Cerebellar nuclear complex (tissue), 1 donor: ENCODE data around the gene CHRNE.

Source experiments
- DNase-seq, 2 experiments: peaks; one replicate each; lab custom pipeline; 2025; lab: John Stamatoyannopoulos, UW

The CHRNE gene

DNA sequence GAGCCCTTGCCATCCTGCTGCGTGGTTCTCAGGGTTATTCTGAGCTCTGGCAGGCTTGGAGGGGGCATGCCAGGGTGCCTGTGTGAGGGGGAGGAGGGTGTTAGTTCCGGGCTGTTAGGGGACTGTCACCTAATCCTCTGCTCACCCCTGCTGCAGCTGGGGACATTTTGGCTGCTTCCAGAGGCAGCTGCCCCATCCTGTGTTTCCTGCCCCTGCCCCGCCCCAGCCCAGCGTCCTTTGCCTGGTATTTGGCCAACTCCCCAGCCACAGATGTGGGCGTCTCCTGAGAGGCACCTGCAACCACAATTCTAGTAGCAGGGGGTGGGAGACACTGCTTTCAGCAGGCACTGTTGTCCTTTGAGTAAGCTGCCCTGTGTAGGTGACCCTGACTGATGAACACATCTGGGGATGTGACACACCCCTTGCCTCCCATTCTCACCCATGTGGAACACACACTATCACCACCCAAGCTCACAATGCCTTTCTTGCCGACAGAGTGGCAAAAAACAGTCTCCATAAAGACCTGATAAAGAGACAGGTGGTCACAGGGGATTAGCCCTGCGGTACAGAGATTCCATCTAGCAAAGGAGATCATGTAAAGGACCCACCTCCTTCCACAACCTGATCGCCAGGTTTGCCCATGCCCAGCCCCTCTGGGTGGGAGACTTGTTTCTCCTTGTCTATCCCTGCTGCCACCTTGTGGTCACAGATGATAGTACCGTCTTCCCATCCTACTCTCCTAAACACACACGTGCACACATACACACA lies at the start of gene CHRNE:
Gene CHRNE, minus strand, starts transcription at position 48 of the 768 bp plus-strand sequence. Its CDS starts 35 bp downstream, at position 13.
- DNase-seq: peak in 1 of 2 experiments; percentile 43

GRCh38 chr17:4951486-4951885 lies 48.6 kb upstream of the CHRNE start:
- DNase-seq: no peak

DNA sequence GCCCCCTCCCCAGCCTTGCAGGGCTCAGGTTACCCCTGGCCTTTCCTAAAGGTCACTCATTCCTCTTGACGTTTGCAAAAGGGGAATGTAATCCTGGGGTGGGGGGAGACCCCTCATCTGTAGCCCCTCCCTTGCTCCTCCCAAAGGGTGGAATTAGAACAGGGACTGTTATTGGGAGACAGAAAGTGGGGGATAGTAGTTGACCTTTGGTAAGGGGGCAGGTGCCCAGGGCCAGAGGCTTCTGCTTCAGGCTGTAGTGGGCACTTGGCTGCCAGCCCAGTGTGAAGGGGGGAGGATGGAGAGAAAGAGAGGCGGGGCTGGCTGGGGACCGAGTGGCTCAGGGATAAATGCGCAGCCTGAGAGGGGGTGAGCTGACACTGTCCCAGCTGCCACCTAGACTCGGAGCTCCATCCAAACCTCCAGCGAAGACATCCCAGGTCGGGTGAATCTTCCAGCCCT lies 47.9 kb upstream of the CHRNE start, which contains the start of gene ENO3:
Gene ENO3, plus strand, starts transcription at position 374 of the 459 bp plus-strand sequence. CDS start 711 bp downstream, outside the sequence.
- no peak for DNase-seq

DNA sequence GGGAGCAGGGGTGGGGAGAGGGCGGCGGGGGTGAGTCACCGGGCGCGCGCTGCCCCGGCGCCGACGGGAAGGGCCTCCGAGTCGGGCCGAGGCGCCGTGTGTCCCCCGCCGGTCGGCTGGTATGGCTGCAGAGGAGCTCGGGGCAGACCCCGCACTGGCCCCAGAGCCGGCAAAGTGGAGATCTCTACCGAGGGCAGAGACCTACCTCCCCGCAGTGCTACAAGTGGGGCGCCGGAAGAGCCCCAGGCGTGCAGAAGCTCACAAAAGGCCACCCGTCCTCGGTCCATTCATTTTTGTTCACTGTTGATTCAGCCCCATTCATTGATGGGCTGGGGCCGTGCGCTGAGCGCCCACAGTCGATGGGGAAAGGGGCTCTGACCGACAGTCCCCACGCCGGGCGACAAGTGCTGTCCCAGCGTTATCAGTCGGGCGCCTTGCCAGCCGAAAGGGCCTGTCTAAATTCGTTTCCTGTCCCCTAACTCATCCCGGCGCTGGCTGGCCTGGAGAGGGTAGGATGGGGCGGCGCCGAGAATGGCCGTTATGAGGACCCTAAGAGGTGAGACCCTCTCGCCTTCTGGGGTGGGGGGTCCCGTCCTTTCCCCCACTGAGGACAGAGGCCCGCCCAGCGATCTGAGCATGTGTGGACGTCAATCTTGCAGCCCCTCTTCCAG lies 47.3 kb upstream of the CHRNE start:
- DNase-seq: no peak

DNA sequence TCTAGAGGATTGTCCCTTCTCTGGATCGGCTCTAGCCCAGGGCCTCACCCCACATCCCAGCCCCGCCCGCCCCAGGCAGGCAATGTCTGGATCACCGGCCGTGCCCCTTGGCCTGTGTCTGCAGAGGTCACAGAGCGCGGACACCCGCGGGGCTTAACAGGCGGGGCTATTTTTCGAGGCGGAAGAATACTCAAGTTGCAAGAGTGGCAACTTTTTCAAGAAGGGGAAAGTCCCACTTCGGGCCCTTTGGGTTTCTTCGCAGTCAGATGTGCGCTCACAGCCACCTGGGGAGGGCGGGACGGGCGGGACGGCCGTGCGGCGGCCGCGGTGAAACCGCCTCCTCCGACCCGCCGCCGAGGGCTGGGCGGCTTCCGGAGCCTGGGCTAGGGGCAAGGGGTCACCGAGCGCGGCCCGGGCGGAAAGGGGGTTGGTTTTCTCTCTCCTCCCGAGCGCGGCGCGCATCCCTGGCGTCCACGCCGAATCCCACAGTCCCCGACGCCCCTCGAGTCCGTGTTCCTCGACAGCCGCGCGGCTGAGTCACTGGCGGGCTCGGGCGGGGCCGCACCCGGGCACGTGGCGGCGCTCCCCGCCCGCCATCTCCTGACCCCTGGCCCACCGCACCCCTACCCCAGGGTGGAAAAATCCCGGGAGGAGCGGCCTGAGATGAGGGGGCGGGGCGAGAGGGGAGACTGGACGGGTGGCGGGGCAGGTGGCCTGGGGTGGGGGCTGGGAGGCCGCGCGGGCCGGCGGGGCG lies 46.6 kb upstream of the CHRNE start:
- no peak for DNase-seq

- DNase-seq: no peak
Observed at GRCh38 chr17:4948931-4949320, 46.0 kb upstream of the CHRNE start.

- no peak for DNase-seq
Observed at GRCh38 chr17:4948166-4948930, 45.5 kb upstream of the CHRNE start, which contains the start of gene PFN1. Gene PFN1, minus strand, starts transcription at chr17:4948530. Its CDS starts 136 bp downstream, at chr17:4948394.

DNA sequence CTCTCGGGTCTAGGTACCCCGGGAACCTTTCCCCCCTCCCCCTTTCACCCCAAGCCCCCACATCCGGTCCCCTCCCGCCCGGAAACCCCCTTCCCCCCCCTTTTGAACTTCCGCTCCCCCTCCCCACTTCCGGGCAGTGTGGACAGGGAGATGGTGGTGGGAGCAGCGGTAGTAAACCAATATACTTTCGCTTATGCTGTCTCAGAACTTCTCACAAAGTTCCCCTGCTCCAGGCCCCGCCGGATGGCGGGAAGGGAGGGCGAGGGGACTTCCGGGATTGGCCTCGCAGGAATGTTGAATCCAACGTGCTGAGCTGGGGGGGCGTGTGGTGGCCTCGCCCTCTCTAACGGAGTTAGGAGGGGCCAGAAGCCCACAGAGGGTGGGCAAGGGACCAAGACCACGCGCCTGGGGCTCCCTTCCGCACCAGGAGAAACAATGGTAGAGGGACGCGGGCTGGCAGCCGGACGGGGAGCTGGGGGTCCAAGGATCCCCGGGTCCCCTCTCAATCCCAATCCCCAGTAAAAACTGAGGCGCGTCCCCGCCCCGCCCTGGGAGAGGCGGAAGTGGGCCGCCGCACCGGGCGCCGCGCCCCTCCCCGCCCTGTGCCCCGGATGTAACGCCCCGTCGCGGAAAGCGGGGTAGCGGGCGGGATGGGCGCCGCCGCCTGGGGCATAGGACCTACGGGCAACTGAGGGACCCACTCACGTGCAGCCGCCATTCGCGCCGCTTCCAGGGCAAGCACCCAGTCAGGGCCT lies 44.7 kb upstream of the CHRNE start:
- DNase-seq: no peak

DNA sequence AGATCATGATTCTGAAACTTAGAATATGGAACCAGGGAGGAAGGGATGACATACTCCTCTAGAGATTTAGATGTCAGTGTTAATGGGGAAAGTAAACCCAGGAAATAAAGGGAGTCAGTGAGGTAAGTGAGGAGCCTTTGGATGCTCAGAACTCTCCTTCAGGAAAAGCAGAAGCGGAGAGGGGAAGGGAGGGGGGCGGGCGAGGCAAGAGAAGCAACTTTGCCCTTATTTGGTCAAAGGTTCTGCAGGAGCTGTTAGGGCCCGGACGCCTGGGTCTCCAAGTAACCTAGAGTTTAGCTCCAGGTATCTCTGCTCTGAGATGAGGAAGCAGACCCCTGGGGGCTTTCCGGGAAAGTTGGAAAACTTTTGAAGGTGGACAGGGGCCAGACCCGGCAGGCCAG lies 44.1 kb upstream of the CHRNE start:
- DNase-seq: no peak

GRCh38 chr17:4946312-4946976 lies 43.5 kb upstream of the CHRNE start:
- DNase-seq: no peak

GRCh38 chr17:4945944-4946280 lies 43.0 kb upstream of the CHRNE start:
- no peak for DNase-seq

DNA sequence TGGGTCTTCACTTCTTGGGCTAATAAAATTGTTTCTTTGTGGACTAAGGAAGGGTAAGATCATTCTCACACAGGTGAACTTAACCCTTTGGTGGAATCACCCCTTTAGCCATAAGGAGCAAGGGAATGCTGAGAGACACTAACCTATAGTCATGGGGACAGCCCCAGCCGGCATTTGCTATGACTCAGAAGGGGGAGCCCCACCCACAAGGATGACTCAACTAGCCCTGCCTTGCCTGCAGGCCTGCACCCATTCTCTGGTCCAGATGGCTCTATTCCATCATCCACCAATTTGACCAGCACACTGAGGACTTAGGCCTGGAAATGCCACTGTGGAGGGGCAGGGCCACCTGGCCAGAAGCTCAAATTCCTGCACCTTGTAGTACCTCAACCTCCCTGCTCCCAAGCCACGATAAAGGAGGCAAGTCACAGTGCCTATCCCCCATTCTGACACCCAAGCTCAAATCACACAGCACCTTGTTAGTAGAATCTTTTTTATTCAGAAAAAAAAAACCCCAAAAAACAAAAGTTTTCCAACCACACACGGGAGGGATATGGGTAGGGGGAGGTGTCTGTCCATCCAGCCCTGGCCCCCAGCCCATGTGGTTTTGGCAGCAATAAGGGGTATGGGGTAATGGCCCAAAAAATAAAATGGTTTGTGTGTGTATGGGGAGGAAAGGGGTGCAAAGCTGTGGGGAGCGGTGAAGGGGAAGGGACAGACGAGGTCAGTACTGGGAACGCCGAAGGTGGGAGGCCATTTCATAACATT lies 42.5 kb upstream of the CHRNE start:
- no peak for DNase-seq

DNA sequence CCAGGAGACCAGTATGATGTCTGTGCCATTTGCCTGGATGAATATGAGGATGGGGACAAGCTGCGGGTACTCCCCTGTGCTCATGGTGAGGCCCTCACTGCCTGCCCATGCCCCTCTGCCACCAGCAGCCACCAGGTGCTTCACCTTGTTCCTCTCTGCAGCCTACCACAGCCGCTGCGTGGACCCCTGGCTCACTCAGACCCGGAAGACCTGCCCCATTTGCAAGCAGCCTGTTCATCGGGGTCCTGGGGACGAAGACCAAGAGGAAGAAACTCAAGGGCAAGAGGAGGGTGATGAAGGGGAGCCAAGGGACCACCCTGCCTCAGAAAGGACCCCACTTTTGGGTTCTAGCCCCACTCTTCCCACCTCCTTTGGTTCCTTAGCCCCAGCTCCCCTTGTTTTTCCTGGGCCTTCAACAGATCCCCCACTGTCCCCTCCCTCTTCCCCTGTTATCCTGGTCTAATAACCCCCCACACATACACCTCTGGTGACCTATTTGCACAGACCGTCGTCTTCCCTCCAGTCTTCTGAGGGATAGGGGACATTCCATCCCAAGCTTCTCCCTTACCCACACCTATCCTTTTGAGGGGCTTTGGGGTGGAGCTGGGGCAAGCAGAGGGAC lies 41.8 kb upstream of the CHRNE start:
- no peak for DNase-seq

DNA sequence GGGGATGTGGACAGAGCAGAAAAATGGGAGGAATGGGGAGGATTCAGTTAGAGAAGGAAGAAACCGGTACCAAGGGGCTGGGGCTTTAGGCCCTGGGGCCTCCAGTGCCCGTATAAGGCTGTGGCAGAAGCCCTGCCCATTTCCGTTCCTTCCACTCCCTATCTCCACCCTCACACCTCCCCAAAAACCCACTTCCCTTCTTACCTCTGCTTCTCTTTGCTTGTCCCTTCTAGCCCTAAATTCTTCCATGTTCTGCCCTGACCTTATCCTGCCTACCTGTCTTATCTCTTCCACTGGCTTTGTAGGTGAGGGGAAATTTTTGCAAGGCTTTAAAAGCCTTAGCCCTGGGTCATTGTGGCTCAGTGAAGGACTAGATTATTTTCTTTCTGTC lies 41.3 kb upstream of the CHRNE start:
- DNase-seq: no peak

GRCh38 chr17:4942760-4943508 lies 40.0 kb upstream of the CHRNE start:
- no peak for DNase-seq

- DNase-seq: no peak
Observed at GRCh38 chr17:4941319-4941610, 38.4 kb upstream of the CHRNE start.

- DNase-seq: no peak
Observed at GRCh38 chr17:4940555-4941318, 37.8 kb upstream of the CHRNE start.
